Thyroid gland (tissue), 4 donors: ENCODE results near the gene ZNF841.
"Not testable (repeated sequence)": the region's sequence is repeated elsewhere in the genome, so short reads cannot be mapped to it uniquely, and the experiment has no call there.

Source experiments
- CTCF ChIP-seq, 6 experiments: fragments of 200-600 bp in 3 of 6; fragments of 450-650 bp in 3 of 6; sonication (generic) in 3 of 6; IDR thresholded peaks; one replicate each; pipeline ENCODE4 v1.5.1; 2016 to 2019; ENCODE audit warnings: antibody characterized with exemption in 6 of 6, mild to moderate bottlenecking in 2 of 6, inconsistent platforms in 1 of 6, moderate library complexity in 1 of 6
- POLR2A ChIP-seq, 2 donors: fragments of 450-650 bp; IDR thresholded peaks; one replicate each; pipeline ENCODE4 v1.6.1; 2017; ENCODE audit warnings: antibody characterized with exemption in 2 of 2, mild to moderate bottlenecking in 2 of 2, moderate library complexity in 1 of 2

GRCh38 chr19:52051736-52052135 lies 43.8 kb downstream of the ZNF841 start:
- TF ChIP-seq CTCF, POLR2A (IDR thresholded peaks at IDR 0.05): not testable (repeated sequence)
